HG02970 (cell line): Measurements from ENCODE around the gene FIBCD1.

ENCODE experiments used
- ATAC-seq: cut with Tn5 transposase; IDR thresholded peaks from one replicate; pipeline ENCODE4 v1.9.1; 2021; ENCODE audit warnings: mild to moderate bottlenecking, moderate library complexity, moderate number of reproducible peaks; ENCODE audit not compliant: unreplicated experiment, low FRiP score

Gene FIBCD1

DNA sequence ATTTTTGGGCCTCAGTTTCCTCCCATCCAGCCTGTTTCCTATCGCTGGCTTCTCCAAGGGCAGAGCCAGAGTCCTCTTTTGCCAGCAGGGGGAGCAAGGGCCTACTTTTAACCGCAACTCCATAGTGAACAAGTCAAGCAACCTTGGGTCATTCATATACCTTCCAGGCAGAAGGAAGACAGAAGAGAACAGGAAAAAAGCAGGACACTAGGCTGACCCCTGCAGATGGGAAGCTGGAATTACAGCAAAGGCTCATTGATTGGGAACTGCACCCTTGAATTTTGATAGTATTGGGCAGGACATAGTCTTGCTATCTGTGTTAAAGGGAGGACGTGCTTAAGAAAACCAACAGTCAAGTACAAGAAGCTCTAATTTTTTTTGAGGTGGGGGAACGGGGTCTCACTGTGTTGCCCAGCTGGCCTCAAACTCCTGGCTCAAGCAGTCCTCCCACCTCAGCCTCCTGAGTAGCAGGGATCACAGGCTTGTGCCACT lies 72.5 kb downstream of the FIBCD1 start:
- no peak for ATAC-seq

DNA sequence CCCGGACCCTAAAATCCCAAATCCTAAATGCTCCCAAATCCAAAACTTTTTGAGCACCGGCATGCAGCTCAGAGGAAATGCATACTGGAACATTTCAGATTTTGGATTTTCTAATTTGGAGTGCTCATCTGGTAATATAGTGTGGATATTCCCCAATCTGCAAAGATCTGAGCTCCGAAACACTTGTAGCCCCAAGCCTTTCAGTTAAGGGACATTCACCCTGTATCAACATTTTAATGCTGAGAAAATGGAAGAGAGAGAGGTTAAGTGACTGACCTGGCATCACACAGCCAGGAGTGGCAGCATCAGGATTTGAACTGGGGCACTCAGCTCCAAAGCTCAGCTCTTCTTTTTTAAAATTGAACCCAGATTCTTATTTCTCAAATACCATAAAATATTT lies 73.1 kb downstream of the FIBCD1 start:
- ATAC-seq, result no peak

DNA sequence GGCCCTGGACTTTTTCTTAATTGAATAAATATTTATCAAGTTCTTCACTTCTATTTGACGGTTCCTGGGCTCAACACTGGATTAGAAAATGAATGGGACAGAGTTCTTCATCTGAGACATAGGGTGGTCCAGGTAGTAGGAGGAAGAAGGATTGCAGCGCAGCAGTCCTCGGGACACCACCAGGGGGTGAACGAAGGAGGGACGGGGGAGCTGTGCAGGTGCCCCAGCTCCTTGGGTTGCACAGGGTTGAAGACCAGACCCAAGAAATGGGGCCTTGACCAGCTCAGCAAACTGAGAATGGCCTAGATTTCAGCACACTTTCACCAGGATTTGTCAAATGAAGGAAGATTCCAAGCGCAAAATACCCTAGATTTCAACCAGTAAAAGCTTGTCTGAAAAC lies 74.5 kb downstream of the FIBCD1 start:
- ATAC-seq, result no peak

DNA sequence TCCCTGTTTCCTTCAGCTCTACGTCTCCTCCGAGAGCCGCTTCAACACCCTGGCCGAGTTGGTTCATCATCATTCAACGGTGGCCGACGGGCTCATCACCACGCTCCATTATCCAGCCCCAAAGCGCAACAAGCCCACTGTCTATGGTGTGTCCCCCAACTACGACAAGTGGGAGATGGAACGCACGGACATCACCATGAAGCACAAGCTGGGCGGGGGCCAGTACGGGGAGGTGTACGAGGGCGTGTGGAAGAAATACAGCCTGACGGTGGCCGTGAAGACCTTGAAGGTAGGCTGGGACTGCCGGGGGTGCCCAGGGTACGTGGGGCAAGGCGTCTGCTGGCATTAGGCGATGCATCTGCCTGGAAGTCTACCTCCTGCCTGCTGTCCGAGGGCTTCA lies 76.3 kb downstream of the FIBCD1 start:
- no peak for ATAC-seq

DNA sequence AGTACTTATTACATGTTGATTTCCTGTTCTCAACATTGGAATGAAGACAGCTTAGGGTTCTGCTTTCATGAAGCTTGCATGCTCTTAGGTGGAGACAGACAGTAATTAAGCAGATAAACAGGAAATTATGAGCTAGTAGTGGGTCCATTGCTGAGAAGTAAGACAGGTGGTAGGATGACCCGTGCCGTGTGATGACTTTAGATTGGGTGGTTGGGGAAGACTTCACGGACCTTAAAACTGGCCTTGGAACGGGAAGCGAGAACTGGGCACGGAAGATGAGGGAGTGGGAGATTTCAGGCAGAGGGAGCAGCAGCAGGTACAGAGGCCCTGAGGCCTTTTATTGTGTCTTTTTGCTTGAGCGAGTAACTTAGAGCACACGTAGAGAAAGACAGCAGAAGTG lies 76.8 kb downstream of the FIBCD1 start:
- ATAC-seq, result no peak

DNA sequence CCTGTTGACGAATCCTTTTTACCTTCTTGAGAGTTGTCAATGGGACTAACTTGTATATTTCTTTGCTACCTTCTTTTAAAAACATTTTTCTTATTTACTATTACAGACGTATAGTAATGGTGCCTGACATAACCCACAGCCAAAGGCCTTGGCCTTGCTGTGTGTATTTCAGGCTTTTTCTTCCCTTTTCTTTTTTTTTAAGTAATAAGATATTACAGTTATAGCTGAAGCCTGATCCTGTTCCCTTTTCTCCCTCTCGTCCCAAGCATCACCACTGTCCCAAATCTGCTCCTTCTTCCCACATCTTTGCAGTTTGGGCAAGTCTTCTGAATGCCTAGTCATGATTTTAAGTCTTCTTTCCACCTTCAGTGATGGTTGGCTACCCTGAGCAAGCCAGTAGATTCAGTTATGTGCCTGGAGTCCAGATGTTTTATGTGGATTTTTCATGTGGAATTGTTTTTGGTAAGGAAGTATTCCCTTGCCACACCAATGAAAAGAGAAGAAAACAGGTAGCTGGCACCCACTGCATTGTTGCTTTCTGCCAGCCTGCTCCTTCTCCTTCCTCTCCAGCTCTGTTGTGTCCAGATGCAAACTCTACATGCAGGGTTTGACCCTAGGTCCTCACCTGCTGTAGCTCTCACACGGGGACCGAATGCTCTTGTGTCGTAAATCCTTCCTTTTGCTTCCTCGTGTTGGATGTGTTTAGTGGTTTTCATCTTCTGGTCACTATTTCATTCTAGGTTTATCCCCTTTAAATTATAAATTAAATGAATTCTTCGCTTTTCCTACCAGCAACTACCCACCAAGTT lies 77.5 kb downstream of the FIBCD1 start:
- no peak for ATAC-seq

DNA sequence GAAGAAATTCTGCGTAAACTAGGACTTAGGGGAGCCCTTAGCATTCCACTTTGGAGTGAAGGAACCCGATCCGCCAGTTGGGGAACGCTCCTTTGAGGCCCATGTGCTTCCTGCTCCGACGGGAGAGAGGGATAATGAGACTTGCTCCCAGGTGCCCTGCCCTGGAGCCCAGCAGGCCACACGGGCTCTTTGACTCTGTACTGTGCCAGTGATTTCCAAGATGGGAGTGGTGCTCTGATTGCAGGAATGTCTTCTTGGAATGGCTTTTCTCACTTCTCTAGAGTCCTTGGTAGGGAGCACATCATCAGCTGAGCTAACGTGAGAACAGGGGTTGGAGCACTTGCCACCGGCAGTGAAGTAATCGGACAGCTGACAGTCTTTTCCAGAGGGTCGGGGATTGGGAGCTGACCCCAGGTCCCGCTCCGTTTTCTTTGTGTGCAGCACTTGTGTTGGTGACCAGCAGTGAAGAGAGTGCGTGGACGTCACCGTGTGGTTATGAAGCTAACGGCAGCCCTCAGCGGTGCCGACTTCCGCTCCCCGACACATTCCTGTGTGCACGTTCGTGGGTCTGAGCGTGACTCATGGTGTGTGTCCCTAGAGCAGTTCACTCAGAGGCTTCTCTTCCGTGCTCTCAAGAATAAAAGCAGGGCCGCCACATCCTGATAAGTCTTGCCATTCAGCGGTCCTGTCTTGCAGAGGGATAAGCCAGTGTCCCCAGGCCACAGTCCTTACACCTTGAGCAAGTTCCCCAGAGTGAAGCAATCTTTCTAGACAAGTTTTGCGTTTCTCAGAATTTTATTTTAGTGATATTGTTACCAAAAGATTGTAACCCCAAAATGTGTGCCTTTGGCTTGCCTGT lies 78.4 kb downstream of the FIBCD1 start:
- no peak for ATAC-seq

DNA sequence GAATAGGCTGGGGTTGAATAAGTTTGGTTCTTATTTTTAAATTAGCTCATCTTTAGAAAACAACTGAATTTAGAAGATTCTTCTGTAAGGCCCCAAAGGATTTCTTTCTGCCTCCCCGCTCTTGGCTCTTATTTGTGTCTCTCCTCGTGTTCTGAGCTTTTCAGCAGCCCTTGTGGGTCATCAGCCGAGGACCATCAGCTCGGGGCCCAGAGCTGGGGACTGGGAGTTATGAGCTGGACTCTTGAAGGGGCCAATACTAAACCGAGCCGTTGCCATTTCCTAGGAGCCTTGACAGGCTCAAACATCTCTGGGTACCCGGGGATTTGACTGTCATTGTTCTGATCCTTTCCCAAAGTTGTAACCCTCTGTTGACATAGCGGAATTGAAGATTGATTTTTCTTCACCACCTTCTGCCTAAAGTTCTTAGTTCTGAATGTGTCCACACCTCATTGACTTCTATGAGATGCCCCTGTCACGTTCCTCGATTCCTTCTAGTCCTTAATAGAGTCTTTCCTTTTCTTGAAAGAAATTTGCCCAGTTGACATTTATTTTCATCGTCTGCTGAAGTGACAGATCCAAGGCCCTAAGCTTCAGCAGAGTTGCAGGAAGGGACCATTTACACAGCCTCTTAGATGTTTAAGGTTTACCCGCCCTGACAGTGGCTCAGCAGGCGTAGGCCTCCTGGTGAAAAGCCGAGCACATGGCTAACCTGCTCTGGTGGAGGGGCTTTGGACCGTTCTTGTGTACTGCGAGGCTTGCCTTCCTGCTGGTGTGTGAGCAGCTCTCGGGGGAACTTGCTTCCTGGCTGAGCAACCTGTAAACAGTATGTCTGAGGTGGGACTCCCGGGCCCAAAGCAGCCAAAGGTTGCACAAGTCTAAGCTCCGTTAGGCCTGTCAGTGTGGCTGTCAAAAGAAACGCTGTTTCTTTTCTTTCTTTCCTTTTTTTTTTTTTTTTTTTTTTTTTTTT lies 80.0 kb downstream of the FIBCD1 start:
- no peak for ATAC-seq

DNA sequence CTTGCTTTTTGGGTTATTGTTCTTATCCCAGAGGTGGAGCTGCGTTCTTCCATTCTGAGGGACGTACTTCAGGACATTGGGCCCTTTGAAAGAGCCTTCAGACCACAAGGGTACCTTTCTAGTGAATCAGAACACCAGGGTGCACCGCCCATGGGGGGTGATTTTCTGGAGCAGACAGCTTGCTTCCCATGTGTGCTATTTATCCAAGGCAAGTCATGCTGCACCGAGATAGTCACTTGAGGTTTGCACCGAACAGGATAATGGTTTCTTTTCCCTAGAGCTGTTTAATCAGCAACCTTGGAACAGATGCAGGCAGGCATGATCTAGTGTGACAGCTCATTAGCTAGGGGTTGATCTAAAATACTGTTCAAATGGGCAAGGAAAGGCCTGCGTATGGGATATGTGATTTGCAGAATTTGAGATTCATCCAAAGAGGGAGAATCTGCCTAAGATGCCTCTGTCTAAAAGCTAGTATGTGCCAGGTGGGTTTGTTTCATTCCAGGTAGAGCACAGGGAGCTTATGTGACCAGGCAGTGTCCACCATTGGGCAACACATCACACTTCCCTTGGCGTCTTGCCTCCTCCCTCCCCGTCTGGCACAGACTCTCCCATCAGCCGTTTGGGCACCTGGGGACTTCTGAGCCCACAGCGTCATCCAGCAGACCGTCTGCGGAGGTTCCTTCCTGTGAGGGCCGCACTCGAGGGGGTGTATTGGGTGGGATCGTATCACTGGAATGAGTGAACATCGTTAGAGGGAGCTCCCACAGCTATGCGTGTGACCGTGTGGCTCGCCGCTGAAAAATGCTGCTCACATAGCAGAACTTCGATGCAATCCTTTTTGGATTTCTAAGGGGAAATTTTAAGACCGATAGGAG lies 80.9 kb downstream of the FIBCD1 start:
- ATAC-seq, result no peak

DNA sequence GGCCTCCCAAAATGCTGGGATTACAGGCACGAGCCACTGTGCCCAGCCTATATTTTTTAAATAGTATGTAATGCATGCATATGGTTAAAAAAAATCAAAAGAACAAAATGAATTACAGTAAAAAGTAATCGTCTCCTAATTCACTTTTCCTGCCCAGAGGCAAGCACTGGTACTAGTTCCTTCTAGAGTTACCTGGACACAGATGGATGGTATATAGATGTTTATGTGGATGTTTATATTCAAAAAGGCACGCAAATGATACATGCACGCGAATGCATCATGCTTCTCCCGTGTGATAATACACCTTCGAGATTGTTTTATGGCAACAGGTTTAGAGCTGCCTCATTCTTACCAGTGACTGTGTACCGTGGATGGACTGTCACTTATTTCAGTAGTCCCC lies 82.6 kb downstream of the FIBCD1 start:
- no peak for ATAC-seq

DNA sequence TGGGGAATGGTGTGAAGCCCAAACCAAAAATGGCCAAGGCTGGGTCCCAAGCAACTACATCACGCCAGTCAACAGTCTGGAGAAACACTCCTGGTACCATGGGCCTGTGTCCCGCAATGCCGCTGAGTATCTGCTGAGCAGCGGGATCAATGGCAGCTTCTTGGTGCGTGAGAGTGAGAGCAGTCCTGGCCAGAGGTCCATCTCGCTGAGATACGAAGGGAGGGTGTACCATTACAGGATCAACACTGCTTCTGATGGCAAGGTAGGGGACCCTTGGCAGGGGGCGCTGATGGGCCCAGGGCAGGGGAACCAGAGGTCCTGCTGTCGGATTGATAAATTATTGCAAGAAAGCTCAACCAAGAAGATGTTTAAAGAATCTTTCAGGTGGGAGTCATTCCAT lies 84.2 kb downstream of the FIBCD1 start:
- ATAC-seq, result no peak

DNA sequence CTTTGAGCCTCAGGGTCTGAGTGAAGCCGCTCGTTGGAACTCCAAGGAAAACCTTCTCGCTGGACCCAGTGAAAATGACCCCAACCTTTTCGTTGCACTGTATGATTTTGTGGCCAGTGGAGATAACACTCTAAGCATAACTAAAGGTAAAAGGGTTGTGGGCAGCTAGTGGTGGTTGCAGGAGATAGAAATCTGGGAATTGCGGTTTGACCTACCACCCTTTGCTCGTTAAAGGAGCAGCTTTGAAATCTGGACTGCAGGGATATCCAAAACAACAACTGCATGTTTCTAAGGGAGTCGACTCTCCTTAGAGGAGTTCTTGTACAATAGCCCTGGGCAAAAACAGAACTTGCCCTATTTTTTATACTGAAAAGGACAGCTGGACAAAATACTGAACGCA lies 85.0 kb downstream of the FIBCD1 start:
- ATAC-seq, result no peak

DNA sequence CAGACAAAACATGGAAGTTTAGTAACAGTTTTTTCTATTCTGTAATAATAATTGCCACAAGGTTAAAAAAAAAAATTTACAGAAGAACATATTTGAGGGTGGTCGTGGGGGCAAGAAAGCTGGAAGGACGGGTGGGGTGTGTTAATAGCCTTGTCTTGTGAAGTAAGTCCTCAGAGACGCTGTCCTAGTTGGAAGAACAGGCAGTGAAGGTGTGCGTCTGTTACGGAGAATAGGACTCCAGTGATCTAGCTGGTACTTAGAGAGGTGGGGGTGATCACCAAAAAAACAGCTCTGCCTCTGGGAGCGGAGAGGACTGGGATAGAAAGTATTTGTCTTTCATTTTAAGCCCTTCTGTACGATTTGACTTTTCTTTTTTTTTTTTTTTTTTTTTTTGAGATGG lies 86.2 kb downstream of the FIBCD1 start:
- ATAC-seq, result no peak
